Measurements from ENCODE around the gene MCU. TPM values are rescaled to one million over a fixed set of nuclear protein-coding genes. Genes with fewer than 3 reads are reported as not detected.

MCU gene
- total and polyA plus RNA-seq, 2 donors (not counting 1 experiment from before 2014, with no cell fraction given): 11.7 to 21.1 TPM

GRCh38 chr10:72719941-72720592 is 28.1 kb downstream of the MCU start:
- 94% methylated on average over 2 of the region's 2 CpGs for WGBS (ENCODE audit: insufficient coverage)
- no peak overlapping the region for H3K27ac Mint-ChIP-seq

More at GRCh38 chr10:72719941-72720592, 28.1 kb downstream of the MCU start:
- Mint-ChIP-seq H3K27me3 (no peaks in the 10 kb centered on the region), H3K4me3 (no peak overlapping the region), H3K4me1 (no peaks in the 10 kb centered on the region), H3K9me3 (ENCODE audit: insufficient read depth) (no peaks in the 10 kb centered on the region)
- POLR2A ChIA-PET: interaction anchor here (0.6 kb wide), 1 partner anchor 136 kb away, joined by 7 read pairs; no protein-coding TSS in a partner anchor
- Histone ChIP-seq H3K27ac (ENCODE audit: low read length in 2 of 2) (no peak overlapping the region), H3K27me3 (replicated peaks in 1 of 4; ENCODE audit: control extremely low read depth in 1 of 4, control insufficient read depth in 3 of 4, insufficient read depth in 4 of 4, low read length in 3 of 4) (no peaks in the 10 kb centered on the region), H4K20me1 (ENCODE audit: control insufficient read depth, insufficient read depth, low read length, poor library complexity, severe bottlenecking) (no peaks in the 10 kb centered on the region), H3K79me2 (ENCODE audit: control insufficient read depth, insufficient read depth, low read length) (peaks cover 4% of the 10 kb centered on the region), H3K4me2 (replicated peaks; ENCODE audit: low read depth, low read length, poor library complexity, severe bottlenecking) (no peak overlapping the region), H3K9ac (ENCODE audit: low read length) (no peak overlapping the region), H2AFZ (ENCODE audit: insufficient read depth, low read depth, low read length, poor library complexity, severe bottlenecking) (no peak overlapping the region), H3K36me3 (replicated peaks in 1 of 2; ENCODE audit: control extremely low read depth in 1 of 2, control insufficient read depth in 1 of 2, extremely low read depth in 1 of 2, insufficient read depth in 2 of 2, low read length in 1 of 2) (peaks cover 2 to 9% of the 10 kb centered on the region in 2 experiments), H3K4me3 (ENCODE audit: control extremely low read depth in 1 of 5, extremely low read depth in 1 of 5, insufficient read depth in 1 of 5, low read depth in 2 of 5, low read length in 4 of 5) (no peak overlapping the region), H3K9me3 (ENCODE audit: control extremely low read depth in 1 of 3, control insufficient read depth in 2 of 3, insufficient read depth in 1 of 3, low read length in 2 of 3) (no peaks in the 10 kb centered on the region), H3K4me1 (ENCODE audit: control insufficient read depth in 2 of 2, insufficient read depth in 2 of 2, low read length in 2 of 2) (no peaks in the 10 kb centered on the region)
- TF ChIP-seq CTCF (IDR thresholded peaks at IDR 0.05) (no peak), EZH2 (IDR thresholded peaks at IDR 0.05; ENCODE audit: borderline replicate concordance, insufficient read depth, low read depth, low read length, poor library complexity, severe bottlenecking) (no peak)
- ATAC-seq (ENCODE audit: low read depth): no peak
- intact Hi-C loops (cut with micrococcal nuclease): no loop called here
- no peak for DNase-seq
- CTCF ChIA-PET: no interaction called here

Measured in B cell (primary cell).